GDM1 (cell line): Measurements from ENCODE around the gene MED10.

ENCODE experiments used
- DNase-seq: peaks from one replicate; lab custom pipeline; 2025; lab: John Stamatoyannopoulos, UW

MED10 gene

DNA sequence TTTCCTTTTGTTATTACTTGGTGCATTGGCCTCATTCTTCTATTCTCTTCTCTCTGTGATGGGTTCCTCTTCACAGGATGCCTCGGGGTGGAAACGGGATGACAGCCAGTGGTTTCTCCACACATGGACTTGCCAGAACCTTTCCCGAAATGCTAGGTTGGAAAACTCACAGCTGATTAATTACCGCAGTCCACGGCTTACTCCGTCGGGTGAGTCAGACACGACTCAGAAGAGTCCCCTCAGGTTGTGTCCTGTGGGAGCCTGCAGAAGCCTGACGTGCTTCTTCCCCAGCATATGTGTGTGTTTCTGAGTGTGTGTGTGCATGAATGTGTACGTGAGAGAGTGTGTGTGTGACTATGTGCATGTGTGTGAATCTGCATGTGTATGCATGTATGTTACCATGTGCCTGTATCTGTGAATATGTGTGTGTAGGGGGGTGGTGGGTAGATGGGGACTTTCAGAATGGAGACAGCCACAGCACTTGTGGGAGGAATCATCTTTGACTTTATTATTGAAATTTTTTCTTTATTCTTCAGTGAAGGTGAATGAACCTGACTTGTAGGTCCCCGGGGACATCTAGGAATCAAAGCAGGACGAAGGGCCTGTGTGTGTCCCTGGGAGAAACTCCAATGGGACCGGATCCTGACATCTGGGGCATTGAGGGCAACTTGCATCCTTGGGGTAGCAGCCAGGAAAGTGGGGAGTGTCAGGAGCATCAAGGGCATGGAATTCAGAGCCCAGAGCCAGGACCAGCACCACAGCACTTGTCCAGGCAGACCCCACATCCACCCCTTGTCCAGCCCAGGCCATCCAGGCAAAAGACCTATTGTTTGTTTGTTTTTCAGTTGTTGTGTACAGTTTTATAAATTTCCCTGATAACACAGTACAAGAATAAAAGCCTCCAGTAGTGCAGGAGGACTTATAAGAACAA lies 21.9 kb upstream of the MED10 start:
- DNase-seq: no peak

DNA sequence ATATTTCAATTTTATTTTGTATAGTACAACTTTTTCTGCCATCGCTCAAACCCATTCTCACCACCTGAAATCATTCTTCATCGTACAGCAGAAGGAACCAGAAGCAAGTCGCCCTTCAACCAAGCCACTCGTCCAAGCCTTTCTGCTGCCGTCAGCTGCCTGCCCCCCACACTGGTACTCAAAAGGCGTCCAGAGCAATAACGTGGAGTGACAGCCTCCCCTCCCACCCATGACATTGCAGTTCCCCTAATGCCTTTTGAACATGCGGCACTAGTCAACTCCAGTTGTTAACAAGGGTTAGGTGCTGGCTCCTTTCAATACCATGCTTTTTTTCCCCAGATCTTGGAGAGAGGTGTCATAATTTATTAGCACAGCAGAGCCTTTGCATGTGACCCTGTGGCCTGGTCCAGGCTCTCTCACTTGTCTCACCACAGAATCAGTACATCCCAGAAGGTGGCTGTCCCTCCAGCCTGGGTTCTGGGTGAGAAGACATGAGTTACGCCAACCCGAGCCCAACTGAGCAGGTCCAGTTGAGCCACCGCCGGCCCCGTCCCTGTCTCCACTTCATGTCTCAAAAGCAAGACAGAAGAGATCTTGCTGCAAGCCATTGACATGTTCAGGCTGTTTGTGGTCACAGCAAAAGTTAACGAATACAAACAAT lies 20.4 kb upstream of the MED10 start:
- DNase-seq: no peak

DNA sequence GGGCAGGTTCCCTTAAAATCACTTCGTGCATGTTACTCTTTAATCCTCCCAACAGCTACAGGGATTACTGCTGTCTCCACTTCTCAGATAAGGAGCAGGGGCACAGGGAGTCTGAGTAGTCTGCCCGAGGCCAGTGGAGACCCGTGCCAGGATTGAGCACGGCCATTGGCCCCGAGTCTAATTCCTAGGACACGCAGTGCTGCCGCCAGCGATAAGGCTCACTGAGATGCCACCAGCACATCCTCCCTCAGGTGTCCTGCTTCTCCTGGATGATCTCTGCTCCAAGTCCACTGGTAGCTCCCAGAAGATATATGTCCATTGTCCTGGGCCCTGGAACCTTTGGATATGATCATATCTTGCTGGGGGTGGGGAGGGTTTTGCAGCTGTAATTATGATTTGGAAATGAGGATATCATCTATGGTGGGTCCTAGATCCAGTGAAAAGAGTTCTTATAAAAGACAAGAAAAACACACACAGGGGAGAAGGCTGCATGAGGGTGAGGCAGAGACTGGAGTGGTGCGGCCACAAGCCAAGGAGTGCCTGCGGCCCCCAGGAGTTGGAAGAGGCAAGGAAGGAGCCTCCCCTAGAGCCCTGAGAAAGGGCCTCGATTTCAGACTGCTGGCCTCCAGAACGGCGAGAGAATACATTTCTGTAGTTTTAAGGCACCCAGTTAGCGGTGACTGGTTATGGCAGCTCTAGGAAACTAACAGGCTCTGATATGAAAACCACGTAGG lies 19.4 kb upstream of the MED10 start:
- DNase-seq: no peak

DNA sequence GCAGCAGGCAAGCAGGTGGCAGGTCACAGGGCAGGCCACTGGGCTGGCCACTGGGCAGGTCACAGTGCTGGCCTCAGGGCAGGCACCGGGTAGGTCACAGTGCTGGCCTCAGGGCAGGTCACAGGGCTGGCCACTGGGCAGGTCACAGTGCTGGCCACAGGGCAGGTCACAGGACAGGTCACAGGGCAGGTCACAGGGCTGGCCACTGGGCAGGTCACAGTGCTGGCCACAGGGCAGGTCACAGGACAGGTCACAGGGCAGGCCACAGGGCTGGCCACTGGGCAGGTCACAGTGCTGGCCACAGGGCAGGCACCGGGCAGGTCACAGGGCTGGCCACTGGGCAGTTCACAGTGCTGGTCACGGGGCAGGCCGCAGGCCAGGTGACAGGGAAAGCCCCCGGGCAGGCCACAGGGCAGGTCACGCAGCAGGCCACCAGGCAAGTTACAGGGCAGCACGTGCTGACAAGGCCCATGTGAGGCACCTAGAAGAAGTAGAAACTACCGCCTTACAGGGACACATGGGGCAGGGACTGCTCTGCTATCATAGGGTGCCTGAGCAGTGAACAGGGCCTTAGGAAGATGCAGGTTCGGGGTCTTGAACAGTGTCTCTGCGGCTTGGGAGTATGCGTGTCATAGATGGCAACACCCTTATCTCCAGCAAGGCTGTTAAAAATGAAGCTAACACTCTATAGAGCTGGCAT lies 18.6 kb upstream of the MED10 start:
- no peak for DNase-seq

DNA sequence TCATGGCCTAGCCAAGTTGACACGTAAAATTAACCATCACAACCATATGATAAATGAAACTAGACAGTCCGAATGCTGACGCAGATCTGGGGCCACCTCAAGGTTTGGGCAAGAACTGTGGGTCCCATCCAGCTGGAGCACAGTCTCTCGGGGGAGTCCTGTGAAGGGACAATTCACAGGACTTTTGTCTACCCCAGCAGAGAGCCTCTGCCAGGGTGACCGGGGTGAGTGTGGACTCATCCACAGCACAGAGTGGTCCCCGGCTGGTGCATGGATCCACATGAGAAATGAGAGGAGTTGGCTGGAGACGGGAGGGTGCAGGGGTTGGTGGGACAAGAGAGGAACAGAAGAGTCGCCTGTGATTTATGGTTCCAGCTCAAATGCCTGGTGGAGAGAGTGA lies 17.7 kb upstream of the MED10 start:
- no peak for DNase-seq

DNA sequence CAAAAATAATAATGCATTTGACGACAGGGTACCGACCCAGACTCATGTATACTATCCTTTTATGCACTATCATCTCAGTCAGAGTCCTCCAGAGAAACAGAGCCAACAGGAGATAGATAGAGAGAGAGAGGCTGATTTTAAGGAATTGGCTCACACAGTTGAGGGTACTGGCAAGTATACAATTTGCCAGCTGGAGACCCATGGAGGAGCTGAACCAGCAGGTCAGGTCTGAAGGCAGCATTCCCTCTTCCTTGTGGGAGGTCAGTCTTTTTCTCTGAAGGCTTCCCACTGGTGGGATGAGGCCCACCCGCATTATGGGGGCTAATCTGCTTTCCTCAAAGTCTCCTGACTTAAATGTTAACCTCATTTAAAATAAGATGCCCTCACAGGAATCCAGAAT lies 17.3 kb upstream of the MED10 start:
- no peak for DNase-seq

DNA sequence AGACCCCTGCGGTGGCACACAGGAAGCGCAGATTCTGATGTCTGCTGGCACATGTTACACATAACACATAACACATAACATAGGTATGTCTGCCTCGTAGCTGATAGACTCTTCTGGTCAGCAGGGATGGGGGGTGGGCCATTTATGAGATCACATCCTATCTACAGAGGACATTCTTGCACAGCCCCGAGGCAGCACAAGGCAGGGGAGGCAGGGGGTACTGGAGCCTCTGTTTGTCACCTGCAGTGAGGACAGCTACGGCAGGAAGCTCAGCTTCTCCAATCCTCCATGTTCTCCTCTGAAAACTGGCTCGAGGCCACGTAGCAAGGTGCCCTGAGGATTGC lies 16.7 kb upstream of the MED10 start:
- no peak for DNase-seq

DNA sequence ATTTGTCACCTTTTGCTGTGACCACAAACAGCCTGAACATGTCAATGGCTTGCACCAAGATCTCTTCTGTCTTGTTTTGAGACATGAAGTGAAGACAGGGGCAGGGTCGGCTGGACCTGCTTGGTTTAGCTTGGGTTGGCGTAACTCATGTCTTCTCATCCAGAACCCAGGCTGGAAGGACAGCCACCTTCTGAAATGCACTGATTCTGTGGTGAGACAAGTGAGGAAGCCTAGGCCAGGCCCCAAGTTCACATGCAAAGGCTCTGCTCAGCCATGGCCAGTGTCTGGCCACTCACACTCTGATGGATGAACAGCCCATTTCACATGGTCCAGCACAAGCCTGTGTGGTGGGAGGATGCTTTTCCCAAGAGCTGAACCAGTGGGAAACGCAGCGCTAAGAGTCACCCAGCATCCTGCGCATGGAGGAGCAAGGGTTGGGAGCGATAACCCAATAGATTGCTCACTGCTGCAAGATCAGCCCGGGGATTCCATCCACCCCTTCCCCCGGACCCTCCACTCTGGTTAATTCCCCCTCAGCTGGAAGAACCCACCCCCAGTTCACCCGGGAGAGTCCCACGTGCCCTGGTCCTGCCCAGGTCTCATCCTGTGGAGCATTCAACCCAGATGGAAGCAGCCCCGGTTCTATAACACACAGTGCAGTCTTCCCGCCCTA lies 16.2 kb upstream of the MED10 start:
- DNase-seq: no peak

DNA sequence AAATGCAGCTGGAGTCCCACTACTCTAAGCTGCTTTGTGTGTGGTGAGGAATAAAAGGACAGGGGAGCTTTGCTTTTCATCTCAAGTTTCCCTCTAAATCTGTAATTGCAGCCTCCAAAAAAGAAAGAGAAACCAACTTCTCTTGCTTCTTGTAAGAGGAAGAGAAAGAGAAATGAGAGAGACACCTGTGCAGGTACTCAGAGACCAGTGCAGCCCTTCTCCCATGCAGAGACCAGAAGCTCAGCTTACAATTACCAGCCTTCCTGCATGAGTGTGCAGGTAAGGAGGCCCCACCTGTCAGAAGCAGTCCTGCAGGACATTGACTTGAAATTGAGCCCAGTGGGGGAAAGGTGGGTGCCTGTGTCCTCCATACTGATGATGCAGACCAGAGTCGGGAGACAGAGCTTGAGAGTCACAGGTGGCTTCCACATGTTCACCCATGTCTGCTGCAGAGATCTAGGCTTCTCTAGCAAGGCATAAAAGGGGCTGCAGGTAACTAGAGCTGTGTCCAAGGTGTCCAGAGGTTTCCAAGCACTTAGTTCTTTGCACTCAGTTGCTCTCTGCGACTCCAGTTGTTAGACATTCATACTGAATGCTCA lies 15.3 kb upstream of the MED10 start:
- no peak for DNase-seq

DNA sequence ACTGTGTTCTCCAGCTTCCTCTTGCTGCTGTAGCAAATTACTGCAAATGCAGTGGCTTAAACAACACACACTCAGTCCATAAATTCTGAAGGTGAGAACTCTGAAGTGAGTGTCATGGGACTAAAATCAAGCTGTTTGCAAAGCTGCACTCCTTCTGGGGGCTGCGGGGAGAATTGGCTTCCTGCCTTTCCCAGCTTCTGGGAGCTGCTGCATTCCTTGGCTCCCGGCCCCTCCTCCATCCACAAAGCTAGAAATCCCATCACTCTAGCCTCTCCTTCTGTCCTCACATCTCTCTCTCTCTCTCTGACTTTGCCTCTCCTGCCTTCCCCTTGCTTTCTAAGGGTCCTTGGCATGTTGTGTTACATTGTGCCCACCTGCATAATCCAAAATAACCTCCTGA lies 14.2 kb upstream of the MED10 start:
- no peak for DNase-seq

DNA sequence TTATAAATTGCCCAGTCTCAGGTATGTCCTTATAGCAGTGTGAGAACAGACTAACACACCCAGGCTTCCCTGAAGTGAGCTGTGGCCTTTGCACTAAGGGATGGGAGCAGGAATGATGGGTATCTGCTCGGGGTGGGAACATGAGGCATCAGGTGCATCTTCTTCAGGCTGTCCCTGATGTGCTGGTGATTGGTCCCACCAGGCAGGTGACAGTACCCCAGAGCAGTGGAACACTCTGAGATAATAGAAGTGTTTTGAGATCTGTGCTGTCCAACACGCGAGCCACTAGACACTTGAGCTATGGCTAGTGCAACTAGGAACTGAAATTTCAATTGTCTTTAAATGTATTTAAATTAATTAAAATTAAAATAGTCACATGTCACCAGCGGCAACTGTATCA lies 12.8 kb upstream of the MED10 start:
- no peak for DNase-seq

DNA sequence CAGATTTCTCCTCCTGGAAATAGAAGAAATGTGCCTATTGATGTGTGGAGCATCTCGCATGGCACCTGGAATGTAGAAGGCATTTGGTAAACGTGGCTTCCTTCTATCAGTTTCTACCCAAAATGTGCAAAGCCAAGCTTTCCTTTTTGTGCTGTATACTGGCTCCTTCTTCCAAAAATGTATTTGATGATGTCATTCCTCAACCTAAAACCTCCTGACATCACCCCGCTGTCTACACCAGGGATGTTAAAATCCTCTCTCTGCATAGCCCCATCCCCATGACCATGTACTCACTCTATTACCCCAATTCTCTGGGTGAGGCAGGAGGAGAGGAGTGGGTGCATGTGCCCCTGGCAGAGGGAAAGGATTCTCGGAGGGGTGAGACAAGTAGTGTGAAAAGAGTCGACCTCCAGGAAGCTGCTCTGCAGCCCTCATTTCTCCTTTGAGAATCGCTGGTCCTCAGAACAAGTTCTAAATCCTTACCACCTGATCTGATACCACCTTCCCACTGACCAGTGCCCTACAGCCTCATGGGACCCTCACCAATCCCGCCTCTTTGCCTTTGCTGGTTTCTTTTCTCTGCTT lies 11.7 kb upstream of the MED10 start:
- DNase-seq: no peak

DNA sequence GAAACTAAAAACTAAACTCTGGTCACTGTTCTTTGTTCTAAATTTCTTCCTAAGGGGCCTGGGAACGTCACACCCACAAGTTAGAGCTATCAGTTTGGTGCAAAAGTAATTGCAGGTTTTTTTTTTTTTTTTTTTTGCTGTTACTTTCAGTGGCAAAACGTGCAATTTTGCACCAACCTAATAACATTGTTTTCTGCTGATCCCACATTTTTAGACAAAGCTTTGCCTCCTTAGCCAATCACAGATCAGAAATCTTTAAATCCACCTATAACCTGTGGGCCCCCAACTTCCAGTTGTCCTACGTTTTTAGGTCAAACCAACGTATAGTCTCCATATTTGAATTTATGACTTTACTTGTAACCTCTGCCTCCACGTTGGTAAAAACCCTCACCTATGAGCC lies 11.1 kb upstream of the MED10 start:
- no peak for DNase-seq

DNA sequence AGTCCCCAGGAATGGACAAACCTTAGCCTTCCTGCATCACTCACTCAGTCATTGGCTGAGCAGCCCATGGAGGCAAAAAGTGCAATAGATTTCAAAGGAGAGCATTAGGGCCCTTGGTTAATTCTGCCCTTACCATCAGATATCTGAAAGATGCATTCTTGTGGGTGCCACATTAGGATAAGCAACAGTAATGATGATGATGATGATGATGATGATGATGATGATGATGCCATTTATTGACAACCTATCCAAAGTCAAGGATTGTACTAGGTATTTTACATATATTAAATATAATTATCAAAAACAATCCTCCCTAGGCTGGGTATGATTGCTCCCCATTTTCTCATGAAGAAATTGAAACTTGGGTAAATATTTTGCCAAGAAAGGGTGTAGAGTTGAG lies 9.6 kb upstream of the MED10 start:
- DNase-seq: no peak

DNA sequence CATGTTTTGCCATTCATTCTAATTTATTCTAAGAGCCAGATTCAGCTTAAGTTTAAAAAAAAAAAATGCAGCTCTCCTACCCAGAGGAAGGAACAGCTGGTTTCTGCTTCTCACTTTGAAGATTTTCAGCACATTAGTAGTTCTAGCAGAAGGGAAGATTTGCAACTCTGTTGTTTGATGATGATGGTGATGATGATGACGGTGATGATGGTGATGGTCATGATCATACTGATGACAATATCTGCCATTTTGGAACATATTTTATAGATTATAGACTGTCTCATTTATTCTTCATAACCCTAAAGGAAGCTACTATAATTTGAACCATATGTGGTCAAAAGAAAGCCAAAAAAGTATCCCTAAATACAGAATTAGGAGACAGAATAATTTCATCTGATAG lies 7.9 kb upstream of the MED10 start:
- DNase-seq: no peak

DNA sequence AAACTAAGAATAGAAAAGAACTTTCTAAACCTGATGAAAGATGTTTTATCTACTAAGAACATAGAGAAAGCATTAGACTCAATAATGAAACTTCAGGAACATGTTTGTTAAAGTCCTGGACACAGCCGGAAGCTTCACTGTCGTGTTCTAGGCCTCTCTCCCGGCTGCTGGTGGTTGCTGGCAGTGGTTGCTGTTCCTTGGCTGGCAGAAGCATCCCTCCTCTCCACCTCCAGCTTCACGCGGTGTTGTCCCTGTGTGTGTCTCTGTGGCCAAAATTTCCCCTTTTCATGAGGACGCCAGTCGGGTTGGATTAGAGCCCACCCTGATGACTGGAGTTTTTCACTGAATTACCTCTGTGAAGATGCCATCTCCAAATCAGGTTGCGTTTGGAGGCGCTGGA lies 6.5 kb upstream of the MED10 start:
- no peak for DNase-seq

DNA sequence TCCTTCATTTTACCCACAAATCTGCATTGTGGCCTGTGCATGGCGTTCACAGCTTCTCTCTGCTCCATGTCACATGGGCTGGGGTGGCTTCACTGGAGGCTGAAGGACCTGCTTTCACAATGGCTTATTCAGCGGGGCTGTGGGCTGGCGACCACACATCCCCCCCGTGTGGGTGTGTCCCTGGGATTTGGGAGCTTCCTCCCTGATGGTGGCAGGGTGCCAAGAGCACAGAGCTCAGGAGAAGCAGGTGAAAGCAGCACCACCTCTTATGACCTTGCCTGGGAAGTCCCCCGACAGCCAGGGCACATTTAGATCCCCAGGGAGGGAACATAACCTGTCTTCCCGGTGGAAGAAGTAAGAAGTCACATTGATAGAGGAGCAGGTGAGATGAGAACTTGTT lies 5.0 kb upstream of the MED10 start:
- no peak for DNase-seq

DNA sequence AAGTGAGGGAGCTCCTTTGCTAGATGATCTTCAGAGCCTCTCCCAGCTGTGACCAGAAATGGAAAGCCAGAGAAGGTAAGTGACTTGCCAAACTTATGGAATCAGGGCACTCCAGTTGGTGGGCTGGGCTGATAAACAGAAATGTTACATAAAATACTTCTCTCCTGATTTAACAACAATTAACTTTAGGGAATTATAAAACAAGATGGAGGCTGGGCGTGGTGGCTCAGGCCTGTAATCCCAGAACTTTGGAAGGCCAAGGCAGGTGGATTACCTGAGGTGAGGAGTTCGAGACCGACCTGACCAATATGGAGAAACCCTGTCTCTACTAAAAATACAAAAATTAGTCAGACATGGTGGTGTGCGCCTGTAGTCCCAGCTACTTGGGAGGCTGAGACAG lies 899 bp upstream of the MED10 start:
- no peak for DNase-seq

DNA sequence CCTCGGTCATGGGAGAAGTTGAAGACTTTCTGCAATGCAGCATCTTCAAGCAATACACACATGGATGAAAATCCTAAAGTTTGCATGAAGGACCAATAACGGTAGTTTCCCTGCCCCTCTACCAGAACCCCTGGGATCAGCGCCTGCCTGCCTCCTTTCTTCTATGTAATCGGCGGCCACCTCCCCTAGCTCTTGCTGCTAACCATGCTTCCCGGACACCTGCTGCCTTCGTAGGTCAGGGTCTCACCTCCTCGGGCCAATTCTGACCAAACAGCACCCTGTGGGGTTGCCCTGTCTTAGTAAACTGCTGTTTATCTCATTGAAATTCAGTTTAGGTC lies 388 bp upstream of the MED10 start:
- DNase-seq: no peak

DNA sequence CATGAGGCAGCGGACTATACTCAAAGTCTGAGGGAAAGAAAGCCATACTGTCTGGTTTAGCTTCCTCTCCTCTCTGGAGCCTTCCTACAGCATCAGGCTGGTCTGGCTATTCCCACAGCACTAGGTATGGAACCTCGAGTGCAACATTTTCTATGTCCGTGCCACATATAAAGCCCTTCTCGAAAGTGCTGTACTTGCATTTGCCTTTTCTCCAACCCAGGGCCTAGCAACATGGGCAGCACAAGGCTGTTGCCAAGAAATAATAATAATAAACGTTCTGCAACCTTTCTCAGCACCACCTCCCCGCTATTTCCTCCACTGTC lies 804 bp downstream of the MED10 start:
- DNase-seq: no peak

DNA sequence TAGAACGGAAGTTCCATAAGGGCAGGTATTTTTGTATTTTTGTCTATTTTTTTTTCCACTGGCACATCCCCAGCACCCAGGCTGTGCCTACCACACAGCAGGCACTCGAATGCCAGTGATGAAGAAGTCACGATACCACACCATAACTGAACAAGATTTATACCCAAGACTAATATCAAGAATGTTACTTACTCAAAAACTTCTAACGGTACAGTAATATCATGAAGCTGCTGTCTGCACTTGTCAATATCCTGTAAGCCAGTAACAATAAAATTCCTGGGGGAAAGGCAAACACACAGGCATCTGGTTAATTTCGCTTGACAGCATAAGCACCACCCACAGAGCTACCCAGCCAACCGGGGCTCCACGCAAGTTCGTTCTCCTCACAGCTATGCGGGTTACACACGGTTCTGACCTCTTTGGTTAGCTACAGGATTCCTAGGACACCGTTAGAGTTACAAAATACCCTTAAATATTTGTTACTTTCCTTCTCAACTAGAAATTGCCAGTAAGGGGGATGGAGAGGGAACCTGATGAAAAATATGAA lies 1.3 kb downstream of the MED10 start:
- DNase-seq: no peak
